IPS-18a (cell line): ENCODE data around the gene OR5A2.
"Not testable (repeated sequence)": the region's sequence is repeated elsewhere in the genome, so short reads cannot be mapped to it uniquely, and the experiment has no call there.

Experiments used
- H3K27ac ChIP-seq: one replicate; pipeline ENCODE4 v1.5.1; 2013; ENCODE audit warnings: low read length
- H3K27me3 ChIP-seq: one replicate; pipeline ENCODE4 v1.6.1; 2013; ENCODE audit warnings: mild to moderate bottlenecking, low read length; ENCODE audit not compliant: control insufficient read depth, insufficient read depth
- H3K36me3 ChIP-seq: one replicate; pipeline ENCODE4 v1.6.1; 2013; ENCODE audit warnings: low read depth, low read length; ENCODE audit not compliant: control insufficient read depth
- H3K4me1 ChIP-seq: one replicate; pipeline ENCODE4 v1.6.1; 2013; ENCODE audit warnings: low read depth, low read length; ENCODE audit not compliant: control insufficient read depth
- H3K4me3 ChIP-seq: one replicate; pipeline ENCODE4 v1.5.1; 2013; ENCODE audit warnings: low read length
- H3K9ac ChIP-seq: one replicate; pipeline ENCODE4 v1.6.1; 2013; ENCODE audit warnings: mild to moderate bottlenecking, low read length, moderate library complexity
- H3K9me3 ChIP-seq: one replicate; pipeline ENCODE4 v1.6.1; 2013; ENCODE audit warnings: low read depth, low read length; ENCODE audit not compliant: control insufficient read depth

OR5A2 gene

GRCh38 chr11:59380263-59381059, 45.8 kb downstream of the OR5A2 start:
- H3K27me3 ChIP-seq, result no peaks in the 10 kb centered on the region
- H3K36me3 ChIP-seq, result no peaks in the 10 kb centered on the region
- peaks cover 4% of the 10 kb centered on the region for H3K9me3 ChIP-seq
- H3K4me1 ChIP-seq, result peaks cover 5% of the 10 kb centered on the region
- H3K27ac ChIP-seq, result no peak overlapping the region
- H3K9ac ChIP-seq, result no peak overlapping the region
- H3K4me3 ChIP-seq, result no peak overlapping the region

- H3K9ac ChIP-seq, H3K36me3 ChIP-seq, H3K9me3 ChIP-seq, H3K4me1 ChIP-seq, H3K27ac ChIP-seq, H3K27me3 ChIP-seq, H3K4me3 ChIP-seq: not testable (repeated sequence)
Measured at GRCh38 chr11:59372324-59372723, 53.9 kb downstream of the OR5A2 start.

- Histone ChIP-seq H3K4me3 (no peak overlapping the region), H3K9ac (no peak overlapping the region), H3K4me1 (no peaks in the 10 kb centered on the region), H3K27me3 (no peaks in the 10 kb centered on the region), H3K9me3 (peaks cover 4% of the 10 kb centered on the region), H3K36me3 (no peaks in the 10 kb centered on the region), H3K27ac (no peak overlapping the region)
Measured at GRCh38 chr11:59368238-59369022, 57.8 kb downstream of the OR5A2 start.
